NAMALWA (cell line): ENCODE results near the gene UTS2R.
"Not testable (repeated sequence)": the region's sequence is repeated elsewhere in the genome, so short reads cannot be mapped to it uniquely, and the experiment has no call there.

Experiments
- DNase-seq: peaks from one replicate; pipeline ENCODE4 v3.0.0-alpha.2; 2015; ENCODE audit warnings: low spot score

Gene UTS2R

DNA sequence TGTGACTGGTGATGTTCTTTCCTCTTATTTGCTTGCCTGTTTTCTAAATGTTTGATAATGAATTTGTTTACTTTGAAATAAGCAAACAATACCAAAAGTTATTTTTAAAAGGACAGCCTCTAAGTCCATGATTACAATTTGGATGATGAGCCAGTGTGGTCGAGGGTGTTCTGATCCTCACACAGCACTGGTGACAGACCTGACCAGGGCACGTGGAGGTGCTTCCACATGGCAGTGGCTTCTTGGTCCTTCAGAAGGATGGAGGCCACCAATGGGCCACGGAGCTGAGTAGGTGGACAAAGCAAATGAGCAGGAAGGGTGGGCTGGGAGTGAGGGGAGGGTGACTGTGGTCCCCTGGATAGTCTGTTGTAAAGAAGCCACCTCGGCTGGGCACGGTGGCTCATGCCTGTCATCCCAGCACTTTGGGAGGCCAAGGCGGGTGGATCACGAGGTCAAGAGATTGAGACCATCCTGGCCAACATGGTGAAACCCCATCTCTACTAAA is 16.7 kb upstream of the UTS2R start:
- DNase-seq: no peak

- peak; percentile 57 for DNase-seq
Observed at GRCh38 chr17:82355770-82356427, 15.7 kb upstream of the UTS2R start.

DNA sequence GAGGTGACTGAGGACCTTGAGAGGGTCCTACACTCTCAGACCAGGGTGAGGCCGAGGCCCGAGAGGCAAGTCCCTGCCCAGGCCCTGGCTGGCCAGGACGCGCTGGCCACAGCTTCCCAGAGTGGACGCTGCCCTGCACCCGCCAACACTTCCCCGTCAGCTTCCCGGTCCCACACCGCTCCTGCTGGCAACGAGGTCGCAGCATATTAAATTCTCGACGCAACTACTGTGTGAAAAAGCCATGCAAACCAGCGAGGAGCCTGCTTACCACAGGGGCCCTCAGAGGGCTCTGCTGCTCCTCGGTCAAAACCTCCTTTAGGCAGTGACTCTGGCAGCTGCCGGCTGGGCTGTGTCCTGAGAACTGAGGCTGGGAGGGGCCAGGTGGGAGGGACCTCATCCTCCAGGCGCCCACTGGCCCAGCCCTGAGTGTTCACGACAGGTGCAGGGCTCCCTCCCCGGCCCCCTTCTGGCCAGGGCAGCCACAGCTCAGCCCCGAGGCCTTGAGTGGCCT is 14.7 kb upstream of the UTS2R start:
- peak; percentile 81 for DNase-seq

DNA sequence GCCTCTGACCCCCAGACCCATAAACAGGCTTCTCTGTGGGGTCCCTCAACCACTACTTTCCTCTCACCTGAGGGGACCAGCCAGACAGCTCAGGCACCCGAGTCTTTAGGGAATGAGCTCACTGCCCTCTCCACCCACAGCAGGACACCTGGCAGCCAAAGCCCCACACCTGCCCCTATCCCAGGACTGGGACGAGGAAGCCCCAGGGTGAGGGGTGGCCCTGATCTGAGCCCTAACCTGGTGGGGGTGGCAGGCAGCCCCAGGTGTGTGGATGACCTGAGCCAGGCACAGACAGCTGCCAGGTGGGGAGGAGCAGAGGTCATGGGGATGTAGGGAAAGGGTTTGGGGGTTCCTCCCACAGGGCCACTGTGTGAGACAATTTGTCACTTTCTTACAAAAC is 14.2 kb upstream of the UTS2R start:
- DNase-seq: no peak

GRCh38 chr17:82358465-82359350 is 12.9 kb upstream of the UTS2R start, which contains the start of gene TEX19:
Gene TEX19 (plus strand): TSS chr17:82359247. CDS start chr17:82362151, 2,904 bp downstream.
- DNase-seq: peak; percentile 90

DNA sequence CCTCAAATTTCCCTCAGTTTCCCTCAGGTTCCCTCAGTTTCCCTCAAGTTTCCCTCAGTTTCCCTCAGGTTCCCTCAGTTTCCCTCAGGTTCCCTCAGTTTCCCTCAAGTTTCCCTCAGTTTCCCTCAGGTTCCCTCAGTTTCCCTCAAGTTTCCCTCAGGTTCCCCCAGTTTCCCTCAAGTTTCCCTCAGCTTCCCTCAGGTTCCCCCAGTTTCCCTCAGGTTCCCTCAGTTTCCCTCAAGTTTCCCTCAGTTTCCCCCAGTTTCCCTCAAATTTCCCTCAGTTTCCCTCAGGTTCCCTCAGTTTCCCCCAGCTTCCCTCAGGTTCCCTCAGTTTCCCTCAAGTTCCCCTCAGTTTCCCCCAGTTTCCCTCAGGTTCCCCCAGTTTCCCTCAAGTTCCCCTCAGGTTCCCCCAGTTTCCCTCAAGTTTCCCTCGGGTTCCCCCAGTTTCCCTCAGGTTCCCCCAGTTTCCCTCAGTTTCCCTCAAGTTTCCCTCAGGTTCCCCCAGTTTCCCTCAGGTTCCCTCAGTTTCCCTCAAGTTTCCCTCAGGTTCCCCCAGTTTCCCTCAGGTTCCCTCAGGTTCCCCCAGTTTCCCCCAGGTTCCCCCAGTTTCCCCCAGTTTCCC is 12.0 kb upstream of the UTS2R start:
- DNase-seq: not testable (repeated sequence)

DNA sequence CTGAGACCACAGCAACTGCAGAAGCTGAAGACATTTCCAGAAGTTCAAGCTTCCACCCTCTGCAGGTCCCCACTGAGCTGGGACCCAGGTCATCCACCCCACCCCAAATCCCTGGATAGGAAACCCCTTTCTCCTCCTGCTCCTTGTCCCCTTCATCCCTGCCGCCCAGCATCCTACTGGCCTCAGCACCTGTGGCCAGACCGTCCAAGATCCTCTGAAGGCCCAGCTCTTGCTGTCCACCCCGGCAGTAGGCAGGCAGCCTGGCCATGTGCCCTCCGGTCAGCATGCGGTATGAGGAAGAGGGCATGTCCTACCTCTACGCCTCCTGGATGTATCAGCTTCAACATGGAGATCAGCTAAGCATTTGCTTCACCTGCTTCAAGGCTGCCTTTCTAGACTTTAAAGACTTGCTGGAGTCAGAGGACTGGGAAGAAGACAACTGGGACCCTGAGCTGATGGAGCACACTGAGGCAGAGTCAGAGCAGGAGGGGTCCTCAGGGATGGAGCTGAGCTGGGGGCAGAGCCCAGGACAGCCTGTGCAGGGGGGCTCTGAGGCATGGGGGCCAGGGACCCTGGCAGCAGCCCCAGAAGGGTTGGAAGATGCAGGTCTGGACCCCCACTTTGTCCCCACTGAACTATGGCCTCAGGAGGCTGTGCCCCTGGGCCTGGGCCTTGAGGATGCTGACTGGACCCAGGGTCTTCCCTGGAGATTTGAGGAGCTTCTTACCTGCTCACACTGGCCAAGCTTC is 9.5 kb upstream of the UTS2R start:
- no peak for DNase-seq

DNA sequence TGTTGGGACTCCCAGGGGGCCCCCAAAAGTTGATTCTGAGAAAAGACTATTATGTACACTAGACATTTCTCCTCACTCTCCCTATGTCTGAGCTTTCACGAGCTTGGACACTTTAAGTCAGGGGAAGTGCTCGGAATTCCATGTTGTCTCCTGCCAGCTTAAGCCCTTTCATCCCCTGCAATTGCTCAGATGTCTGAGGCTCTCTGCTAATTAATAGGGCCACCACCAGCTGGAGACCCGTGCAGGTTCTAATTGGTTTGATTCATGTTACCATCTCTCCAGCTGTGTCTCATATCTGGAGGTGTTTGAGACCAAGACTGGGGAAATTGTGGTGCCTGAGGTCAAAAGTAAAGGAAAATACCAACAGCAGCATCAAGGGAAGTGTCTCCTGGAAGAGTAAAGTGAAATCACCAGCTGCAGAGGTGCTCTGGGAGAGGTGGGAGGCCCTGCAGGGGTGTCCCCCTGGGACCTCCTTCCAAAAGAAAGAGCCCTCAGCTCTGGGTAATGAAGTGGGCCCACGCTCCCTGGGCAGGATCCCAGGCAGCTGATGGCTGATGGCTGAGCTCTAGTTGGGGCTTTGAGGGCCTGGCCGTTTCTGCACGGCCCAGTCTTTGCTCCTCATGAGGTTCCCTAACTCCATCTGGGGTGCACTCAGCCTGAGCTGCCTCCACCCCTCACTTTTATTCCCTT is 5.8 kb upstream of the UTS2R start:
- DNase-seq: no peak

DNA sequence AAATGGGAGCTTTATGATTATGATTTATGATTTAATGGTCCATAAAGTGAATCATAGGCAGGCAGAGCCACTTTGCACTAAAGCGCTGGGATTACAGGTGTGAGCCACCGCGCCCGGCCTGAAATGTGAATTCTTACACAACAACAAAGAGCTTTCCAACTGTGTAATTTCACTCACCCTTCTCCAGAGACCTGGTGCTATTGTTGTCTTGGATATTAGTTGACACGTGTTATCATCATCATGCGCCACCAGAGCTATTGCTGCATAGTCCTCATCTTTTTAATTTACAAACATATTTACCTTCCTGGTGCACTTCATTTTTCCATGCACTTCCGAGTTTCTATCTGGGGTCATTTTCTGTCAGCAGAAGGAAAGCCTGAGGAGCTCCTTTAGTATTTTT is 4.8 kb upstream of the UTS2R start:
- DNase-seq: no peak

- DNase-seq: peak; percentile 100
Observed at GRCh38 chr17:82367724-82368524, 3.6 kb upstream of the UTS2R start.

DNA sequence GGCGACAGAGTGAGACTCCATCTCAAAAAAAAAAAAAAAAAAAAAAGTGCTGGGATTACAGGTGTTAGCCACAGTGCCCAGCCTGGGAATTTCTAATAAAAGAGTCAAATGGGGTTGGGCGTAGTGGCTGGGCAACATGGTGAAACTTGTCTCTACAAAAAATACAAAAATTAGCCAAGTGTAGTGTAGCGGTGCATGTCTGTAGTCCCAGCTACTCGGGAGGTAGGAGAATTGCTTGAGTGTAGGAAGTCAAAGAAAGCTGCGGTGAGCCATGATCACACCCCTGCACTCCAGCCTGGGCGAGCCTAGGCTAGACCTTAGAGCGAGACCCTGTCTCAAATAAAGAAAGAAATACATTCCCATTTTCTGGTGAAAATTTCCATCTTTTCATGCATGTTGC is 2.4 kb upstream of the UTS2R start:
- no peak for DNase-seq

DNA sequence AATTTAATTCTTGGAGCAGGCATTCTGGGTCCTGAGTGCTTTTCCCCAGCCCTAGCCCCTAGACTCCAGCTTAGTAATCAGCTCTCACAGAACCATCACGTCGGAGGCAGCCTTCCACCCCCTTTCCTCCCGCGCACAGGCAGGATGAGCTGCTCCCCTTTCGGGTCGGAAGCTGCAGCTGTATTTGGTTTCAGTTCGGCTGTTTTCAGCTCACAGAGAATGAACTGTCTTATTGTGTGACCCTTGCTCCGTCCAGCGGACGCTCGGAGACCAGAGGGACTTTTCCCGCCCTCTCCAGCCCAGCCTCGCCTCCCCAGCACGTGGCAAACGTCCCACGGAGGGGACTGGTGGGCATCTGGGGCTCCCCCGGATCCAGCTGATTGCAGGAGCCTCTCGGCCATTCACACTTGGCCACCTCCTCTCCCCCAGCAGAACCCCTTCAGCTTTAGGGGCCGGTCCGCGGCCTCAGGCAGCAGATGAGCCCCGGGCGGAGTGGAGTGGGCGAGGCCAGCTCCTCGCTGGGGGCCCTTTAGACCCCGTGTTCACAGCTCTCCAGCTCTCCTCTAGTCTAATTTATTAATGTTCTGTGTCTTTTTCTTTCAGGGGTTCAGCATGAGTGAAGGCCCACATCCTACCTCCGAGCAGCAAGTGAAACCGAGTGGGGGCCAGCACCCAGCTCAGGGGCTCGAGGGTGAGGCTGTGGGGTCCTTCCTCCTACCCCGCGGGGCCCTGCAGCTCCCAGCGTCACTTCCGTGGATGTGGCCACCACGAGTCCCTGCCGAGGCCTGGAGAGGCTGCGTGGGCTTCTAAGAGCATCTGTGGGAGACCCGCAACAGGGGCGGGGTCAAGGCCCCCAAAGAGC is 863 bp upstream of the UTS2R start:
- no peak for DNase-seq

DNA sequence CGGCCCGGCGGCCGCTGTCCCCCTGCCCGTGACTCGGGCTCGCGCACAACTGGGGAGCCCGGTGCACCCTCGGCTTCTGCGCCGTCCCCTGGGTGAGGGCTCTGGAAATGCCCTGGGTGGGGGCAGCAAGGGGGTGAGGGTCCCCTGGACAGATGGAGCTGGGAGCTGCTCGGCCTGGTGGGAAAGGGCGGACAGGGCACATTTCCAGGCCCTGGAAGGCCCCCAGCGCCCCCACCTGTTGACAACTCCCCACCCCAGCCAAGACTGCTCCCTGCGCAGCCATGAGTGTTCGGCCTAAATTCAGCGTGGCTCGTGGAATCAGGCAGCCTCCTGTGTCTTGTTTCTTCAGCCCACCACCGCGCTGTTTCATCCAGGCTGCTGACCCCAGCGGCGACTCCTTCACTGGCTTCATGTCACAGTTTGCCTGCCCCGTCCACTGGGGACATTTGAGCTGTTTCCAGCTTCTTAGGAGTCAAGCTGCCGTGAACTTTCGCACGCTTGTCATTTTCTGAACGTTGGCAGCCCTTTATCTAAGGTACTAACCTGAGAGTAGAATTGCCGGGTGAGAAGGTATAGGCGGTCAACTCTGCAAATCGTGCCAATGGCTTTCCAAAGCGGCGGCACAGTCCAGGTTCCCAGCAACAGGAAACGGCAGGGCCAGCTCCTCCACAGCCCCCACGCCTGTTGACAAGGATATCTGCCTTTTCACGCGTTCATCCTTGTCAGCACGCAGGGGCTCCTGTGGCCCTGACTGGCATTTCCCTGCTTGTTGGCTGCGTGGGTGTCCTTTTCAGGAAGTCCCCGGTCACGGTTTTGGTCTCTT is 895 bp downstream of the UTS2R start:
- DNase-seq: no peak

DNA sequence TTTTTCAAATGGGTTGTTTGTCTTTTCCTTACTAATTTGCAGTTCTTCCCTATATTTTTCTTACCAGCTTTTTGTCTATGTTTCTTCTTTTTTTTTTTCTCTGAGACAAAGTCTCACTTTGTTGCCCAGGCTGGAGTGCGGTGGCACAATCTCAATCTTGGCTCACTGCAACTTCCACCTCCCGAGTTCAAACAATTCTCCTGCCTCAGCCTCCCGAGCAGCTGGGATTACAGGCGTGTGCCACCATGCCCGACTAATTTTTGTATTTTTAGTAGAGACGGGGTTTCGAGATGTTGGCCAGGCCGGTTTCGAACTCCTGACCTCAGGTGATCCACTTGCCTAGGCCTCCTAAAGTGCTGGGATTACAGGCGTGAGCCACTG is 1.5 kb downstream of the UTS2R start:
- DNase-seq: not testable (repeated sequence)

- no peak for DNase-seq
Observed at GRCh38 chr17:82373731-82374625, 2.4 kb downstream of the UTS2R start.

DNA sequence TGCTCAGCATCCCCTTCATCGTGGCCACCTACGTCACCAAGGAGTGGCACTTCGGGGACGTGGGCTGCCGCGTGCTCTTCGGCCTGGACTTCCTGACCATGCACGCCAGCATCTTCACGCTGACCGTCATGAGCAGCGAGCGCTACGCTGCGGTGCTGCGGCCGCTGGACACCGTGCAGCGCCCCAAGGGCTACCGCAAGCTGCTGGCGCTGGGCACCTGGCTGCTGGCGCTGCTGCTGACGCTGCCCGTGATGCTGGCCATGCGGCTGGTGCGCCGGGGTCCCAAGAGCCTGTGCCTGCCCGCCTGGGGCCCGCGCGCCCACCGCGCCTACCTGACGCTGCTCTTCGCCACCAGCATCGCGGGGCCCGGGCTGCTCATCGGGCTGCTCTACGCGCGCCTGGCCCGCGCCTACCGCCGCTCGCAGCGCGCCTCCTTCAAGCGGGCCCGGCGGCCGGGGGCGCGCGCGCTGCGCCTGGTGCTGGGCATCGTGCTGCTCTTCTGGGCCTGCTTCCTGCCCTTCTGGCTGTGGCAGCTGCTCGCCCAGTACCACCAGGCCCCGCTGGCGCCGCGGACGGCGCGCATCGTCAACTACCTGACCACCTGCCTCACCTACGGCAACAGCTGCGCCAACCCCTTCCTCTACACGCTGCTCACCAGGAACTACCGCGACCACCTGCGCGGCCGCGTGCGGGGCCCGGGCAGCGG is 3.2 kb downstream of the UTS2R start:
- DNase-seq: no peak
